AG09319 (cell line): ENCODE data around the gene ARMC10.
A peak's percentile ranks its signal among the peaks of the same experiment; 100 is the strongest.
"Not testable (repeated sequence)": the region's sequence is repeated elsewhere in the genome, so short reads cannot be mapped to it uniquely, and the experiment has no call there.

Experiments
- DNase-seq: peaks from one replicate; pipeline ENCODE4 v3.0.0-alpha.2; 2010; ENCODE audit warnings: low read depth; ENCODE audit errors: extremely low read depth
- TF ChIP-seq, protein P1 (sequence below): IDR thresholded peaks from 2 replicates; pipeline ENCODE4 v1.5.1; 2011; ENCODE audit warnings: low read depth, mild to moderate bottlenecking, inconsistent platforms, low read length, moderate library complexity

The ARMC10 gene

DNA sequence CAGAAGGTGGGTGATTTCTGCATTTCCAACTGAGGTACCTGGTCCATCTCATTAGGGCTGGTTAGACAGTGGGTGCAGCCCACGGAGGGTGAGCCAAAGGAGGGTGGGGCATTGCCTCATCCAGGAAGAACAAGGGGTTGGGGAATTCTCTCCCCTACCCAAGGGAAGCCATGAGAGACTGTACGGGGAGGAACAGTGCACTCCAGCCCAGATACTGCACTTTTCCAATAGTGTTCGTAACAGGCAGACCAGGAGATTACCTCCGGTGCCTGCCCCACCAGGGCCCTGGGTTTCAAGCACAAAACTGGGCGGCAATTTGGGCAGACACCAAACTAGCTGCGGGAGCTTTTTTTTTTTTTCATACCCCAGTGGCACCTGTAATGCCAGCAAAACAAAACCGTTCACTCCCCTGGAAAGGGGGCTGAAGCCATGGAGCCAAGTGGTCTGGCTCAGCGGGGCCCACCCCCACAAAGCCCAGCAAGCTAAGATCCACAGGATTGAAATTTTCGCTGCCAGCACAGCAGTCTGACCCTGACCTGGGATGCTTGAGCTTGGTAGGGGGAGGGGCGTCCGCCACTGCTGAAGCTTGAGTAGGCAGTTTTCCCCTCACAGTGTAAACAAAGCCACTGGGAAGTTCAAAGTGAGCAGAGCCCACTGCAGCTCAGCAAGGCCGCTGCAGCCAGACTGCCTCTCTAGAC is 31.2 kb downstream of the ARMC10 start:
- TF ChIP-seq, protein P1, sequence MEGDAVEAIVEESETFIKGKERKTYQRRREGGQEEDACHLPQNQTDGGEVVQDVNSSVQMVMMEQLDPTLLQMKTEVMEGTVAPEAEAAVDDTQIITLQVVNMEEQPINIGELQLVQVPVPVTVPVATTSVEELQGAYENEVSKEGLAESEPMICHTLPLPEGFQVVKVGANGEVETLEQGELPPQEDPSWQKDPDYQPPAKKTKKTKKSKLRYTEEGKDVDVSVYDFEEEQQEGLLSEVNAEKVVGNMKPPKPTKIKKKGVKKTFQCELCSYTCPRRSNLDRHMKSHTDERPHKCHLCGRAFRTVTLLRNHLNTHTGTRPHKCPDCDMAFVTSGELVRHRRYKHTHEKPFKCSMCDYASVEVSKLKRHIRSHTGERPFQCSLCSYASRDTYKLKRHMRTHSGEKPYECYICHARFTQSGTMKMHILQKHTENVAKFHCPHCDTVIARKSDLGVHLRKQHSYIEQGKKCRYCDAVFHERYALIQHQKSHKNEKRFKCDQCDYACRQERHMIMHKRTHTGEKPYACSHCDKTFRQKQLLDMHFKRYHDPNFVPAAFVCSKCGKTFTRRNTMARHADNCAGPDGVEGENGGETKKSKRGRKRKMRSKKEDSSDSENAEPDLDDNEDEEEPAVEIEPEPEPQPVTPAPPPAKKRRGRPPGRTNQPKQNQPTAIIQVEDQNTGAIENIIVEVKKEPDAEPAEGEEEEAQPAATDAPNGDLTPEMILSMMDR, result no peak
- no peak for DNase-seq

DNA sequence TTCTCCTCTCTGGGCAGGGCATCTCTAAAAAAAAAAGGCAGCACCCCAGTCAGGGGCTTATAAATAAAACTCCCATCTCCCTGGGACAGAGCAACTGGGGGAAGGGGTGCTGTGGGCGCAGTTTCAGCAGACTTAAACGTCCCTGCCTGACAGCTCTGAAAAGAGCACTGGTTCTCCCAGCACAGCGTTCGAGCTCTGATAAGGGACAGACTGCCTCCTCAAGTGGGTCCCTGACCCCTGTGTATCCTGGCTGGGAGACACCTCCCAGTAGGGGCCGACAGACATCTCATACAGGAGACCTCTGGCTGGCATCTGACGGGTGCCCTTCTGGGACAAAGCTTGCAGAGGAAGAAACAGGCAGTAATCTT is 31.7 kb downstream of the ARMC10 start:
- DNase-seq, result not testable (repeated sequence)

DNA sequence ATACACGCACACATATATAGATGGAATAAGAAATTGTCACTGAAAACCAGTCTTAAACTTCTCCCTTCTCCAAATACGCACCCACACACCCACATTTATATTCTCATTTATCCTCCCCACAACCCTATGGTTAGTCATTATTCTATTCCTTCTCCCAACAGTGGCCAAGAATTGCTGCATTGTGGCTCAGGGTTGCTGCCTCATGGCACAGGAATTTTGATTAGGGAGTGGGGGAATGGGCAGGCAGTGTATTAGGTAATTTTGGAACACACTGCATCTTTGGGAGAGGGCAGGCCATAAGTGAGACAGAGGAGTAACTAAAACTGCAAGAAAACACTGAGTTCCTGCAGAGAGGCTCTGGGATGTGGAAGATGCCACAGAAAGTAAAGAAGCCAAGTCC is 38.2 kb downstream of the ARMC10 start:
- TF ChIP-seq, protein P1, result no peak
- peak; percentile 74 for DNase-seq

DNA sequence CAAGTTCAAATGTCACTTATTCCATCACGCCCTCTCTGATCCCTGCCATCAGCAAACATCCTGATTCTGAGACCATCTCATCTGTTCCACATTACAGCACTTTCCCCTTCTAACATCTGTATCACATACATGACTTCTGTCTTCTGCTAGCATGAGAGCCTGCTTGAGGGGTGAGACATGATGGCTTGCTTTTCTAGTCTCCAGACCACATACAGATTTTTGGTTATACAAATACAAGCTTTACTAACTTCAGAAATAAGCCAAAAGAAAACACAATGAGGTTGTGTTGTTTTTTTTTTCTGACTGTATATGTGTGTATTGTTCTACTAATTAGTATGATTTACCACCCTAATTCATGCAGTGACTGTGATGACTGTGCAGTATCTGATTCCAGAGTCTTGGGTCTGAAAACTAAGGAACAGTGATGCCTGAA is 39.7 kb downstream of the ARMC10 start:
- TF ChIP-seq, protein P1, result no peak
- no peak for DNase-seq

DNA sequence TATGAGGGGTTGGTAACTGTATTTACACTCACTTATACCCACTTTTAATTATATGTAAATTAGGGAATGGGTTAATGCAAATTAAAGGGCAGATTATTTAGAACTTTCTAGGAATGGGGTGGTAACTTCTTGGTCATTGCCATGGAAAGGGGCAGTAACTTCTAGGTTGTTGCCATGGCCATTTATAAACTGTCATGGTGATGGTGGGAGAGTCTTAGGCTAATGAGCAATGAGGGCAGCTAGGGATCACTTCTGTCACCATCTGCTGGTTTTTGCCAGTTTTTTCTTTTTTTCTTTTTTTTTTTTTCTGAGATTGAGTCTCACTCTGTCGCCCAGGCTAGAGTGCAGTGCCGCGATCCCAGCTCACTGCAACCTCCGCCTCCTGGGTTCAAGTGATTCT is 40.8 kb downstream of the ARMC10 start:
- TF ChIP-seq, protein P1, result no peak
- DNase-seq, result no peak

DNA sequence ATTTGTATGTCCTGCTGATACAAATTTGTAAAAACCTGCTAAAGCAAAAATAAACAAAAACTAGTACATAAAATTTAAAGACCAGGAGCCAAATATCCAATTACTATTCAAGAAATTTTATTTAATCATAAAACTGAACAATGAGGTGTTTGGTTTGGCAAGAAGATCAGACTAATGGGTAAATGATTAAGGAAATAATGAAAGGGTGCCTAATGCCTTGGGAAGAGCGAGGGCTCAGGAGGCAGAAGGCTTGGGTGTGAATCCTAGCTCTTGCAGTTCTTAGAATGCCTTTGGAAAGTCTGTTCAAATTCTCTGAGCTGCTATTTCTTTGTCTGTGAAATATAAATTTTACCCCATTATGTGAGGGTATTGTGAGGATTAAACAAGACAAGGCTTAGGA is 41.6 kb downstream of the ARMC10 start:
- no peak for DNase-seq
- TF ChIP-seq, protein P1, result no peak

DNA sequence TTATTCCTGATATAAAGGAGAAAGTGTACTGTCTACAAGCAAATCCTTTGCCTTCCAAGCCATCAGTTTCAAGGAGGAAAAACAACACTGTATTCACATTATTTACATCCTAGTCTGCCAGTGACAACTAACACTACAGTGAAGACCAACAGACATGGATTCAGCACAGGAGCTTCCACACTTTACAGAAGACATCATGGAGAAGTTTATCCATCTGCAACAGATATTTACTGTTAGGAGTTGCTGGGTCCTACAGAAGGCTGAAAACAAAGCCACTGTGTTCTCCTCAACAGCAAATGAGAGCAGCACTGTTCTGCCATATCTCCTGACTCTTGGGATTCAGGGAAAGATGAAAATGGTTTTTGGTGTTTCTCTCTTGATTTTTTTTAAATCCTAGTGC is 42.1 kb downstream of the ARMC10 start:
- no peak for DNase-seq

DNA sequence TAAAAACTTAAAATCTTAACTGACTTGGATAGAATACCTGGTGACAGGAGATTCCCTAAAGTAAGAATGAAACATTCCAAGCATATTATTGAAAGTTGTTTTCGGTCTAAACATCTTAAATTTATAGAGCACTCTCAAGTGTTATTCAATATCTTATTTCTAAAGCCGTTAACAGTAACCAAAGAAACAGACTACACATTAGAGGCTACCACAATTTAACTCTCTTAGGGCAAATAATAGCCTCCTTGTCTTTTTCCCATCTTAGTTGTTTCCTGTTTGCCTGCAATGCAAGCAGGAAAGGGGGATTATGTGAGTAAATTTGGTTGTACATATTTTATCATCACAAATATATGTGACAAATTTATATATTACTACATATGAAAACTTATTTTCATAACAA is 42.5 kb downstream of the ARMC10 start:
- TF ChIP-seq, protein P1, result no peak
- no peak for DNase-seq

More for the DNA sequence above, 42.1 kb downstream of the ARMC10 start:
- TF ChIP-seq, protein P1, result no peak
